IMR-90 (cell line): ENCODE results near the gene AUTS2.

ENCODE experiments used
- CEBPB ChIP-seq: IDR thresholded peaks from 2 replicates; pipeline ENCODE4 v1.6.1; 2012; ENCODE audit warnings: low read depth, low read length, improper control_type of control experiment
- ELK1 ChIP-seq: fragments of 150-350 bp; IDR thresholded peaks from 2 replicates; pipeline ENCODE4 v1.6.1; 2016; ENCODE audit warnings: low read depth, mild to moderate bottlenecking, low read length, moderate library complexity, borderline replicate concordance
- POLR2A ChIP-seq: IDR thresholded peaks from 2 replicates; pipeline ENCODE4 v1.6.1; 2012; ENCODE audit warnings: mild to moderate bottlenecking, low read depth, low read length
- RAD21 ChIP-seq: IDR thresholded peaks from 2 replicates; pipeline ENCODE4 v1.6.1; 2012; ENCODE audit warnings: low read length, improper control_type of control experiment
- TF ChIP-seq, protein P1 (sequence below): conservative IDR thresholded peaks from 2 replicates; pipeline ENCODE4 v1.5.1; 2012; ENCODE audit warnings: mild to moderate bottlenecking, low read depth, low read length, improper control_type of control experiment

DNA sequence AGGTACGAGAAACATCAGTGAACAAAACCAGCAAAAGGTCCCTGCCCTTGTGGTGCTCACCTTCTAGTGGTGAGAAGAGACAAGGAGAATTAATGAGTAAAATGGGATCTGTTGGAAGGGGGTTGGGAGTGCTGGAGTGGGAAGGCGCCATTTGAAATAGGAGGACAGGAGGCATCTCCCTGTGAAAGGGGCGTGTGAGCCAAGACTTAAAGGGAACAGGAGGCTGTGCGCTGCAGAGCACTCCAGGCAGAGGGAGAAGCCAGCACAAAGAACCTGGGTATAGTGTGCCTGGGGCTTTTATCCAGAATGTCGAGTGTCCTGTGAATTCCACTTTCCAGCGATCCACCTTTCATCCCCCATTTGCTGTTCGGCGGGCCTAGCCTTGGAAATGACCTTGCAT lies 1035.8 kb downstream of the AUTS2 start:
- TF ChIP-seq POLR2A (no peak), RAD21 (no peak), ELK1 (no peak), CEBPB (no peak)
- TF ChIP-seq, protein P1, sequence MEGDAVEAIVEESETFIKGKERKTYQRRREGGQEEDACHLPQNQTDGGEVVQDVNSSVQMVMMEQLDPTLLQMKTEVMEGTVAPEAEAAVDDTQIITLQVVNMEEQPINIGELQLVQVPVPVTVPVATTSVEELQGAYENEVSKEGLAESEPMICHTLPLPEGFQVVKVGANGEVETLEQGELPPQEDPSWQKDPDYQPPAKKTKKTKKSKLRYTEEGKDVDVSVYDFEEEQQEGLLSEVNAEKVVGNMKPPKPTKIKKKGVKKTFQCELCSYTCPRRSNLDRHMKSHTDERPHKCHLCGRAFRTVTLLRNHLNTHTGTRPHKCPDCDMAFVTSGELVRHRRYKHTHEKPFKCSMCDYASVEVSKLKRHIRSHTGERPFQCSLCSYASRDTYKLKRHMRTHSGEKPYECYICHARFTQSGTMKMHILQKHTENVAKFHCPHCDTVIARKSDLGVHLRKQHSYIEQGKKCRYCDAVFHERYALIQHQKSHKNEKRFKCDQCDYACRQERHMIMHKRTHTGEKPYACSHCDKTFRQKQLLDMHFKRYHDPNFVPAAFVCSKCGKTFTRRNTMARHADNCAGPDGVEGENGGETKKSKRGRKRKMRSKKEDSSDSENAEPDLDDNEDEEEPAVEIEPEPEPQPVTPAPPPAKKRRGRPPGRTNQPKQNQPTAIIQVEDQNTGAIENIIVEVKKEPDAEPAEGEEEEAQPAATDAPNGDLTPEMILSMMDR, result no peak
